SK-N-SH (cell line): ENCODE results near the gene CFAP299.

Source experiments
- EZH2phosphoT487 ChIP-seq: fragments of 200-600 bp; sonication (generic); IDR thresholded peaks from 2 replicates; pipeline ENCODE4 v1.6.1; 2017; ENCODE audit warnings: low read depth, mixed run types, mild to moderate bottlenecking, antibody characterized with exemption, moderate library complexity, borderline replicate concordance
- FOXJ3 ChIP-seq: sonication (generic); formaldehyde crosslinking; IDR thresholded peaks from 2 replicates; pipeline ENCODE4 v1.5.1; 2020; ENCODE audit warnings: mild to moderate bottlenecking, missing genetic modification reagents
- TAF1 ChIP-seq: IDR thresholded peaks from 2 replicates; pipeline ENCODE4 v1.6.1; 2012; ENCODE audit warnings: low read depth, mild to moderate bottlenecking, low read length, moderate library complexity, borderline replicate concordance

- no peak for TF ChIP-seq TAF1
- no peak for TF ChIP-seq FOXJ3 (CRISPR knock-in tag)
- no peak for TF ChIP-seq EZH2phosphoT487
These were observed 193.5 kb downstream of the CFAP299 start for GRCh38 chr4:80529026-80529425.
